CD4-positive, alpha-beta T cell treated with Interleukin-15 for 4 hours (primary cell): ENCODE results near the gene BAIAP2L2.
"Not testable (repeated sequence)": the region's sequence is repeated elsewhere in the genome, so short reads cannot be mapped to it uniquely, and the experiment has no call there.

Experiments
- DNase-seq: peaks from one replicate; pipeline ENCODE4 v3.0.0-alpha.2; 2020; ENCODE audit warnings: low spot score

BAIAP2L2 gene

GRCh38 chr22:38038890-38039812, 71.3 kb downstream of the BAIAP2L2 start:
- no peak for DNase-seq

- no peak for DNase-seq
These were observed 72.1 kb downstream of the BAIAP2L2 start for GRCh38 chr22:38038426-38038825.

- DNase-seq, result not testable (repeated sequence)
These were observed 72.9 kb downstream of the BAIAP2L2 start for GRCh38 chr22:38037367-38038150.

- DNase-seq, result no peak
These were observed 74.0 kb downstream of the BAIAP2L2 start for GRCh38 chr22:38036392-38037062.

- DNase-seq, result no peak
These were observed 75.0 kb downstream of the BAIAP2L2 start for GRCh38 chr22:38035530-38035885.
